Ramos (cell line): Measurements from ENCODE around the gene KRAS.

Experiments
- in situ Hi-C: fragments of 300-500 bp; cut with MboI; formaldehyde crosslinking; loops from one replicate; pipeline ENCODE4 v1.14.3; 2022; ENCODE audit warnings: low sequenced_read_pairs; ENCODE audit not compliant: unreplicated experiment

Gene KRAS

GRCh38 chr12:25256826-25257225 is 6.1 kb upstream of the KRAS start:
- in situ Hi-C loops, result no loop called here

GRCh38 chr12:25256005-25256404 is 5.3 kb upstream of the KRAS start:
- in situ Hi-C loops, result no loop called here

- in situ Hi-C loops, result no loop called here
Observed at GRCh38 chr12:25254271-25254880, 3.6 kb upstream of the KRAS start.

GRCh38 chr12:25253371-25254068 is 2.8 kb upstream of the KRAS start:
- in situ Hi-C loops, result no loop called here

- in situ Hi-C loops, result no loop called here
Observed at GRCh38 chr12:25252946-25253345, 2.2 kb upstream of the KRAS start.

- in situ Hi-C loops, result no loop called here
Observed at GRCh38 chr12:25251769-25252168, 1.0 kb upstream of the KRAS start.

- in situ Hi-C loops, result no loop called here
Observed at GRCh38 chr12:25249931-25250738, 594 bp downstream of the KRAS start.

DNA sequence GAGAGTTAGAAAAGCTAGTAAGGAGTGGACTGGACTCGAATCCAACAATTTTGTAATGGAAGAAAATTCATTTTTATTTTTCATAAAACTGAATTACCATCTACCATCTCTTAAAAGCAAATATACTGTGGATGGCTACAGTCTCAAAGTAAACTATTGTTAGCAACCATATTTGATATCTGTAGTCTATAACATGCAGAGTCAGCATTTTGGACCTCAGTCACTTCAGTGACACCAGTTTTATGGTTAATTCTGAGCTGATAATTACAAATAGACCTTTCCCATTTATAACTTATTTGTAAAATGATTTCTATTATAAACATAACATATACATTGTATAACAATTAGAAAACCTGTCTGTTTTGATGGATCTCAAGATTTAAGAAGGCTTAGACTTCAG is 2.0 kb downstream of the KRAS start:
- in situ Hi-C loops, result no loop called here

DNA sequence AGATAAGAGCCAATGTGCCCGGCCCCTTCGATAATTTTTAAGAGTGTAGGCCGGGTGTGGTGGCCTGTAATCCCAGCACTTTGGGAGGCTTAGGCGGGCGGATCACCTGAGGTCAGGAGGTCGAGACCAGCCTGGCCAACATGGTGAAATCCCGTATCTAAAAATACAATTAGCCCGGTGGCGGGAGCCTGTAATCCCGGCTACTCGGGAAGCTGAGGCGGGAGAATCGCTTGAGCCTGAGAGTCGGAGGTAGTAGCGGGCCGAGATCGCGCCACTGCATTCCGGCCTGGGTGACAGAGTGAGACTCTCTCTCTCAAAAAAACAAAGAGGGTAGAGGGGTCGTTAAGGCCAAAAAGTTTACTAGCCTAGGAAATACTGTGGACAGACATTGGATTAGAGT is 2.6 kb downstream of the KRAS start:
- in situ Hi-C loops, result no loop called here

- in situ Hi-C loops, result no loop called here
Observed at GRCh38 chr12:25245491-25245890, 5.2 kb downstream of the KRAS start.

DNA sequence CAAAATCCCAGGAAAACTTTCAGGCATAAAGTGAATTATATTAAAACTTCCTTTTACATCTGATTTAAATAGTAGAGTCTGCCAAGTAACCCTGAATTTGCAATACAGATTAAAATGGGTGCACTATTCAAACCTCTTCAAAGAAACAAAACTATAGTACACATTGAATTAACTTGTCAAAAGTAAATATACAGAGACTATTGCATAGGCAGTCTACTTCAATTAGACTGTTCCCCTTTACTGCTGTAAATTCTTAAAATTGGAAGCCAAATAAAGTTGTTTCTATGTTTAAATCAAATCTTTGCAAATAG is 7.1 kb downstream of the KRAS start:
- in situ Hi-C loops, result no loop called here

- in situ Hi-C loops, result no loop called here
Observed at GRCh38 chr12:25242981-25243679, 7.6 kb downstream of the KRAS start.

DNA sequence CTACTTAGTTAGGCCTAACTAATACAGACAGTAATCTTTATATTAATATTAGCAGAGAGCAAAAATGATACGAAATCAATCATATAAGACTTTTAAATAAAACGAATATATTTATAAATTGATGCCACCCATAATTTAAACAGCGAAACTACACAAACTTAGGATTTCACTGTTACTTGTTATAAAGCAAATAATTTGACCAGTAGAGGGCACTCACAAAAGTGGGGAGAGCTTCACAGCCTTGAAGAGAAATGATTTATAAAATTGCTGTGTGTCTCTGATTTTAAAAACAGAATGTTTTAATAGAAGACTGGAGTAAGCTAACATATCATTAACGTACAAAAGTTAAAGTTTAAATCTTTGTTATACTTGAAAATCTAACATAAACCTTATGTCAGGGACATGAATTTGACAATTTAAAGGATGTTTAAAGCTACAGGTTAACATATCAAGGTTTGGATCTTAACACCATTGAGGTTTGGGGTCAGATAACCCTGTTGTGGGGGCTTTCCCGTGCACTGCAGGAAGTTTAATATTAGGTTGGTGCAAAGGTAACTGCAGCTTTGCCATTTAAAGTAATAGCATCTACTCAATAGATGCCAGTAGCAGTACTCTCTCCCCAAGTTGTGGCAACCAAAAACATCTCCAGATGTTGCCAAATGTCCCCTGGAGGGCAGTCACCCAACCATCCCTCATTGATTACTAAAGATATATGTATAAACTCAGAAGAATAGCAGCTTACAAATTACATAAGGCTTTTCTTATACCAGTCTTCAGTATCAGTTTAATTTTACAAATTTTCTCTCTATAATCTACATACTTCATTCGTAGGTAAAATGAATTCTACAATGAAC is 9.3 kb downstream of the KRAS start:
- in situ Hi-C loops, result no loop called here

- in situ Hi-C loops, result no loop called here
Observed at GRCh38 chr12:25236626-25237025, 14.1 kb downstream of the KRAS start.

- in situ Hi-C loops, result no loop called here
Observed at GRCh38 chr12:25236190-25236589, 14.5 kb downstream of the KRAS start.

GRCh38 chr12:25213338-25213737 is 37.4 kb downstream of the KRAS start:
- in situ Hi-C loops, result no loop called here

DNA sequence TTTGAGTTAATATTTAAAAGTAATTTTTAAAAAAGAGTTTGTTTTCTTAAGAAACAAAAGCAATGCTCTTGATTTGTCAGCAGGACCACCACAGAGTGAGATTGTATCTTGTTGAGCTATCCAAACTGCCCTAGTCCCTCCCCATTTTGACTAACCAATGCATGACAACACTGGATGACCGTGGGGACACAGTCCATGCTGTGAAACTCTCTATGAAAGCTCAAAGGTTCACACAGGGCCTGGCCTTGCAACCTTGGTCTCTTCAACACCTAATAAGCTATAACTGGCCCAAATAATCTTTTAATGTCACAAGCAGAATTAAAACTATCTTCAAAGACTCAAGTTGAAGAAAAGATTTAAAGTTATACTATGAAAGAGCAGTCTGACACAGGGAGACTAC is 42.2 kb downstream of the KRAS start:
- in situ Hi-C loops, result no loop called here

- in situ Hi-C loops, result no loop called here
Observed at GRCh38 chr12:25207846-25208245, 42.9 kb downstream of the KRAS start.

GRCh38 chr12:25207411-25207810 is 43.3 kb downstream of the KRAS start:
- in situ Hi-C loops, result no loop called here

- in situ Hi-C loops, result no loop called here
Observed at GRCh38 chr12:25202137-25202536, 48.6 kb downstream of the KRAS start.
